NT2/D1 (cell line): ENCODE results near the gene TRIM25.

Source experiments
- DNase-seq: peaks from one replicate; pipeline ENCODE4 v3.0.0-alpha.2; 2011; ENCODE audit warnings: low read depth, low spot score
- H3K27me3 ChIP-seq: 2 replicates; pipeline ENCODE4 v1.6.0; 2011; ENCODE audit warnings: mild to moderate bottlenecking; ENCODE audit not compliant: insufficient read length, insufficient read depth
- H3K36me3 ChIP-seq: 2 replicates; pipeline ENCODE4 v1.6.1; 2011; ENCODE audit warnings: mild to moderate bottlenecking, low read length, mixed read lengths; ENCODE audit not compliant: insufficient read depth, insufficient read length
- H3K4me1 ChIP-seq: 2 replicates; pipeline ENCODE4 v1.5.1; 2011; ENCODE audit not compliant: insufficient read depth, insufficient read length
- H3K4me3 ChIP-seq: 2 replicates; pipeline ENCODE4 v1.5.1; 2011; ENCODE audit warnings: low read depth; ENCODE audit not compliant: insufficient read length
- H3K9ac ChIP-seq: 2 replicates; pipeline ENCODE4 v1.6.0; 2011; ENCODE audit warnings: low read depth; ENCODE audit not compliant: insufficient read length
- H3K9me3 ChIP-seq: 2 replicates; pipeline ENCODE4 v1.5.1; 2011; ENCODE audit warnings: mild to moderate bottlenecking, low read length; ENCODE audit not compliant: insufficient read depth
- SUZ12 ChIP-seq: IDR thresholded peaks from 2 replicates; pipeline ENCODE4 v1.6.1; 2011; ENCODE audit not compliant: insufficient read length, insufficient read depth; ENCODE audit errors: extremely low read depth
- YY1 ChIP-seq: IDR thresholded peaks from 2 replicates; pipeline ENCODE4 v1.6.1; 2011; ENCODE audit not compliant: insufficient read length, insufficient read depth
- ZNF274 ChIP-seq: IDR thresholded peaks from 2 replicates; pipeline ENCODE4 v1.6.1; 2011; ENCODE audit warnings: mild to moderate bottlenecking, low read depth, low read length

The TRIM25 gene

GRCh38 chr17:56890906-56891674 is 22.8 kb downstream of the TRIM25 start:
- Histone ChIP-seq H3K9ac (no peak overlapping the region), H3K4me3 (no peak overlapping the region), H3K4me1 (peaks cover 7% of the 10 kb centered on the region), H3K36me3 (peaks cover 23% of the 10 kb centered on the region), H3K9me3 (peaks cover 30% of the 10 kb centered on the region; the same call in 1 of the 2 replicates), H3K27me3 (no peaks in the 10 kb centered on the region)
- TF ChIP-seq YY1: no peak
- TF ChIP-seq ZNF274: no peak
- DNase-seq: no peak

GRCh38 chr17:56890390-56890789 is 23.5 kb downstream of the TRIM25 start:
- peaks cover 19% of the 10 kb centered on the region for H3K36me3 ChIP-seq

GRCh38 chr17:56887552-56888467 is 26.0 kb downstream of the TRIM25 start:
- Histone ChIP-seq H3K27me3 (no peaks in the 10 kb centered on the region), H3K4me3 (no peak overlapping the region), H3K4me1 (no peaks in the 10 kb centered on the region), H3K9ac (no peak overlapping the region), H3K9me3 (peaks cover 30% of the 10 kb centered on the region; the same call in 1 of the 2 replicates), H3K36me3 (peaks cover 9% of the 10 kb centered on the region)
- no peak for TF ChIP-seq SUZ12
- no peak for TF ChIP-seq YY1
- TF ChIP-seq ZNF274: no peak
- DNase-seq: no peak

More at GRCh38 chr17:56890390-56890789, 23.5 kb downstream of the TRIM25 start:
- Histone ChIP-seq H3K9me3 (peaks cover 30% of the 10 kb centered on the region; the same call in 1 of the 2 replicates), H3K27me3 (no peaks in the 10 kb centered on the region), H3K4me1 (peaks cover 7% of the 10 kb centered on the region), H3K9ac (no peak overlapping the region), H3K4me3 (no peak overlapping the region)
- TF ChIP-seq ZNF274: no peak
- DNase-seq: no peak

DNA sequence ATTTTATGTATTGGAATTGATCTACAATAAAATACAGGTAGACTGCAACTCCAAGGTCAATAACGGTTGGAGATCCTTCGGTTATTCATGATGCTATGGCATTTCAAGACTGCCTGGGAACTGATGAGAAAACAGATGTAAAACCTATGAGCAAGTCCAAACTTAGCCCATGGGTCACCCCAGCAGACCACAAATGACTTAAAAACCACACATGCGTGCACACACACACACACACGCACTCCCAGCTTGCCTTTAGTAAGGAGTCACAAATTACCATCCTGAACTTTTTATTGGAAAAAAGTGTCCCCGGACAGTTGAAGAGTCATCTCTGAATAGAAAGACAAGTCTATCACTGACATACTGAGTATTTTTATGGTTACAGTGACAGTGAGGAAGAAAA is 26.7 kb downstream of the TRIM25 start:
- H3K27me3 ChIP-seq: no peaks in the 10 kb centered on the region
- no peak for TF ChIP-seq YY1
- peaks cover 30% of the 10 kb centered on the region; the same call in 1 of the 2 replicates for H3K9me3 ChIP-seq
- H3K4me1 ChIP-seq: no peaks in the 10 kb centered on the region
- peaks cover 6% of the 10 kb centered on the region for H3K36me3 ChIP-seq
- H3K4me3 ChIP-seq: no peak overlapping the region
- H3K9ac ChIP-seq: no peak overlapping the region
- DNase-seq: no peak

DNA sequence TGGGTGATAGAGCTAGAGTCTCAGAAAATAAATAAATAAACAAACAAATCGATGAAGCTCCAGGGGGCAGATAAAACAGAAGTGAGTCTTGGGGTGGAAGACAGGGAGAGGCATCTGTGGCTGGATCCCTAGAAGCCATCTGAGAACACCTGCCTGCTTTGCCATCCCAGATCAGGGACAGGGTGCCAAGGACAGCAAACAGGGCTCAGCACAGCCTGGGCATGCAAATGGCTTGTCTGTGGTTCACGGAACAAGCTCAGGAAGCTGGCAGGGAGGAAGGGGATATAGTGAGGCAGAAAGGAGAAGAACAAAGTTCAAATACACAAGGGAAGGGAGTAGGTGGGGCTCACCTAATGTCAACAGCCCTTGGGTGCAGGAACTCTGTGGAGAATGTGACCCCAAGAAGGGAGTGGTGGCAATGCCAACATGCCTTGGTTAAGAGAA is 27.5 kb downstream of the TRIM25 start:
- DNase-seq: no peak
- H3K9ac ChIP-seq: no peak overlapping the region
- TF ChIP-seq YY1 (no peak), ZNF274 (no peak), SUZ12 (no peak)
- H3K4me3 ChIP-seq: no peak overlapping the region
- H3K4me1 ChIP-seq: no peaks in the 10 kb centered on the region
- peaks cover 30% of the 10 kb centered on the region; the same call in 1 of the 2 replicates for H3K9me3 ChIP-seq
- H3K36me3 ChIP-seq: no peaks in the 10 kb centered on the region
- H3K27me3 ChIP-seq: no peaks in the 10 kb centered on the region

GRCh38 chr17:56885312-56885657 is 28.6 kb downstream of the TRIM25 start:
- Histone ChIP-seq H3K9me3 (peaks cover 30% of the 10 kb centered on the region; the same call in 1 of the 2 replicates), H3K4me3 (no peak overlapping the region), H3K4me1 (no peaks in the 10 kb centered on the region), H3K27me3 (no peaks in the 10 kb centered on the region), H3K9ac (no peak overlapping the region), H3K36me3 (no peaks in the 10 kb centered on the region)
- no peak for DNase-seq
- TF ChIP-seq ZNF274 (no peak), YY1 (no peak), SUZ12 (no peak)
